Measurements from ENCODE around the gene DUOX1.

DUOX1 gene

GRCh38 chr15:45143946-45144345, 14.2 kb downstream of the DUOX1 start:
- DNase-seq (ENCODE audit: low read depth) = no peak

GRCh38 chr15:45144775-45145174, 15.0 kb downstream of the DUOX1 start:
- DNase-seq (ENCODE audit: low read depth) = no peak

GRCh38 chr15:45146405-45146804, 16.6 kb downstream of the DUOX1 start:
- no peak for DNase-seq (ENCODE audit: low read depth)

- no peak for DNase-seq (ENCODE audit: low read depth)
Measured at GRCh38 chr15:45147606-45148005, 17.8 kb downstream of the DUOX1 start.

GRCh38 chr15:45148076-45149059, 18.6 kb downstream of the DUOX1 start:
- no peak for DNase-seq (ENCODE audit: low read depth)

- no peak for DNase-seq (ENCODE audit: low read depth)
Measured at GRCh38 chr15:45149060-45149459, 19.3 kb downstream of the DUOX1 start.

GRCh38 chr15:45150481-45150880, 20.7 kb downstream of the DUOX1 start:
- no peak for DNase-seq (ENCODE audit: low read depth)

GRCh38 chr15:45150997-45151396, 21.2 kb downstream of the DUOX1 start:
- no peak for DNase-seq (ENCODE audit: low read depth)

- DNase-seq (ENCODE audit: low read depth) = no peak
Measured at GRCh38 chr15:45151998-45152828, 22.4 kb downstream of the DUOX1 start.

- DNase-seq (ENCODE audit: low read depth) = no peak
Measured at GRCh38 chr15:45155739-45156138, 25.9 kb downstream of the DUOX1 start.

- no peak for DNase-seq (ENCODE audit: low read depth)
Measured at GRCh38 chr15:45156744-45157455, 27.1 kb downstream of the DUOX1 start.

- no peak for DNase-seq (ENCODE audit: low read depth)
Measured at GRCh38 chr15:45157974-45158373, 28.2 kb downstream of the DUOX1 start.

- no peak for DNase-seq (ENCODE audit: low read depth)
Measured at GRCh38 chr15:45161666-45162065, 31.9 kb downstream of the DUOX1 start.

- peak; percentile 42 for DNase-seq (ENCODE audit: low read depth)
Measured at GRCh38 chr15:45162771-45163507, 33.1 kb downstream of the DUOX1 start.

- DNase-seq (ENCODE audit: low read depth) = no peak
Measured at GRCh38 chr15:45163508-45163856, 33.7 kb downstream of the DUOX1 start.

GRCh38 chr15:45164914-45165313, 35.1 kb downstream of the DUOX1 start:
- no peak for DNase-seq (ENCODE audit: low read depth)

- no peak for DNase-seq (ENCODE audit: low read depth)
Measured at GRCh38 chr15:45165536-45165935, 35.7 kb downstream of the DUOX1 start.

- DNase-seq (ENCODE audit: low read depth) = peak; percentile 71
Measured at GRCh38 chr15:45166834-45167630, 37.2 kb downstream of the DUOX1 start.

GRCh38 chr15:45167631-45168205, 37.9 kb downstream of the DUOX1 start:
- DNase-seq (ENCODE audit: low read depth) = no peak

- DNase-seq (ENCODE audit: low read depth) = no peak
Measured at GRCh38 chr15:45168286-45168685, 38.5 kb downstream of the DUOX1 start.
